Heart right ventricle (tissue), 16 donors: Measurements from ENCODE around the gene POMT2. TPM values are rescaled to one million over a fixed set of nuclear protein-coding genes. Genes with fewer than 3 reads are reported as not detected.
"Not testable (repeated sequence)": the region's sequence is repeated elsewhere in the genome, so short reads cannot be mapped to it uniquely, and the experiment has no call there.

ENCODE experiments used
- ATAC-seq, 8 donors: fragments of 200-7000 bp; cut with Tn5 transposase; one replicate each; pipeline ENCODE4 v1.9.1; 2020; ENCODE audit warnings: mild to moderate bottlenecking in 8 of 8, moderate library complexity in 8 of 8, moderate number of reproducible peaks in 1 of 8
- DNase-seq, 2 donors: peaks; one replicate each; pipeline ENCODE4 v3.0.0-alpha.2; 2020
- H3K27ac ChIP-seq, 10 donors: fragments of 200-600 bp; sonication (generic) in 2 of 10; one replicate each; pipeline versions ENCODE4 v1.5.0 to v1.8.0; 2020 to 2022; ENCODE audit warnings: mild to moderate bottlenecking in 3 of 10
- H3K27me3 ChIP-seq, 7 donors: fragments of 200-600 bp; one replicate each; pipeline ENCODE4 v1.8.0; 2021 to 2022; ENCODE audit warnings: mild to moderate bottlenecking in 2 of 7
- H3K36me3 ChIP-seq, 9 donors: fragments of 200-600 bp; sonication (generic) in 1 of 9; one replicate each; pipeline versions ENCODE4 v1.5.0 to v1.8.0; 2020 to 2022; ENCODE audit warnings: mild to moderate bottlenecking in 2 of 9
- H3K4me1 ChIP-seq, 9 donors: fragments of 200-600 bp; sonication (generic) in 1 of 9; one replicate each; pipeline versions ENCODE4 v1.5.0 to v1.8.0; 2020 to 2022; ENCODE audit warnings: mild to moderate bottlenecking in 4 of 9
- H3K4me3 ChIP-seq, 10 donors: fragments of 200-600 bp; sonication (generic) in 2 of 10; one replicate each; pipeline versions ENCODE4 v1.5.0 to v1.8.0; 2020 to 2022; ENCODE audit warnings: mild to moderate bottlenecking in 7 of 10, moderate library complexity in 2 of 10
- H3K9me3 ChIP-seq, 11 donors: fragments of 200-600 bp in 10 of 11; sonication (generic) in 2 of 11; one replicate each; pipeline versions ENCODE4 v1.5.0 to v1.8.0; 2013 to 2022; ENCODE audit warnings: mild to moderate bottlenecking in 2 of 11, control low read depth in 1 of 11, moderate library complexity in 1 of 11
- CTCF ChIP-seq, 9 donors: fragments of 200-600 bp; sonication (generic) in 2 of 9; IDR thresholded peaks; one replicate each; pipeline versions ENCODE4 v1.5.0 to v1.8.0; 2021 to 2022; ENCODE audit warnings: antibody characterized with exemption in 9 of 9, mild to moderate bottlenecking in 5 of 9, moderate library complexity in 1 of 9
- WGBS, 2 donors: extraction: QIAGEN DNeasy Blood & Tissue Kit; methylation state at CpG; one replicate each; pipeline ENCODE4 v1.1.7; 2013; ENCODE audit warnings: inconsistent platforms in 1 of 2; 5-methylcytosine and 5-hydroxymethylcytosine counted together
- intact Hi-C, 10 donors: fragments of 100-400 bp; cut with DNase I; formaldehyde crosslinking; loops; one replicate each; pipeline versions ENCODE4 v1.11.1 to v1.14.2; 2022
- polyA plus RNA-seq, 2 donors: library from polyadenylated mRNA; stranded (reverse); fragments of 200-250 nt; gene quantifications; one replicate each; pipeline ENCODE4 v1.2.3, GENCODE V29; 2013
- total RNA-seq, 10 donors: library from RNA; stranded (reverse); fragmentation: NEBNext Ultra II Directional in 3 of 10; extraction: Animal tissue kit (Norgen Biotek cat#: 25700) in 3 of 10; gene quantifications; one replicate each; pipeline versions ENCODE4 v1.2.1 to v1.2.4, GENCODE V29; 2021 to 2023
- donor health status: Arrhythmogenic right ventricular cardiomyopathy.
- donor health status: ischemic (EF 13 %, LVEDD 7.1; RV severe dilation, severe dysfunction).
- donor health status: healthy with polysubstance abuse.
- donor health status: DM: no; HTN: yes; CAD: no.
- donor health status: DM: no; HTN: no; CAD: no.
- donor health status: ischemic (EF 25% LVEDD 6.9; RV normal size, moderate dysfunction).
- donor health status: ischemic (EF 25% LVEDD 5.7; RV mildly dilated, moderate dysfunction).
- donor health status: healthy.
- donor health status: DM: yes; HTN: yes; CAD: no.
- donor health status: Ischemic cardiomyopathy.
- donor health status: ischemic (EF 35%, LVEDD 5.7; RV mildly dilated, moderate dysfunction).
- donor health status: nonischemic (EF 11% LVEDD 7.7; RV severe dilation, severe dysfunction).
- donor health status: DM: yes; HTN: yes; CAD: no.
- donor health status: PGD.
- donor health status: ischemic (EF 29% LVEDD 5.4; RV normal size, mild dysfunction).
- donor health status: nonischemic (EF 23%, LVEDD 6.1; RV moderate dilation, normal function).

Gene POMT2
- total and polyA plus RNA-seq, 12 donors: 10.5 to 23.4 (median 16.9) TPM

GRCh38 chr14:77284066-77284465 lies 36.6 kb downstream of the POMT2 start:
- H3K27ac ChIP-seq: no peak overlapping the region
- no peaks in the 10 kb centered on the region for H3K9me3 ChIP-seq
- ATAC-seq (no peak), DNase-seq (no peak)
- H3K4me1 ChIP-seq: no peaks in the 10 kb centered on the region
- no peak for TF ChIP-seq CTCF (IDR thresholded peaks at IDR 0.05)
- peaks cover 0 to 98% (median 34%) of the 10 kb centered on the region in 9 donors for H3K36me3 ChIP-seq
- intact Hi-C loops: no loop called here
- no peaks in the 10 kb centered on the region for H3K27me3 ChIP-seq
- 88 to 92% methylated on average over 4 of the region's 4 CpGs for WGBS, 2 donors
- H3K4me3 ChIP-seq: no peak overlapping the region

- WGBS, 2 donors: 91 to 93% methylated on average over 6 of the region's 6 CpGs
- Histone ChIP-seq H3K9me3 (no peaks in the 10 kb centered on the region), H3K36me3 (peaks cover 0 to 98% (median 30%) of the 10 kb centered on the region in 9 donors), H3K27me3 (no peaks in the 10 kb centered on the region), H3K4me3 (no peak overlapping the region), H3K27ac (no peak overlapping the region), H3K4me1 (no peaks in the 10 kb centered on the region)
- intact Hi-C loops: no loop called here
- no peak for DNase-seq
- ATAC-seq: no peak
- TF ChIP-seq CTCF (IDR thresholded peaks at IDR 0.05): no peak
Observed at GRCh38 chr14:77281852-77282410, 38.8 kb downstream of the POMT2 start.

- WGBS, 2 donors: 98 to 99% methylated on average over 4 of the region's 4 CpGs
- DNase-seq, ATAC-seq, H3K27me3 ChIP-seq, H3K9me3 ChIP-seq, H3K4me3 ChIP-seq, intact Hi-C loops, H3K27ac ChIP-seq, H3K4me1 ChIP-seq: not testable (repeated sequence)
- H3K36me3 ChIP-seq: peaks cover 0 to 98% (median 30%) of the 10 kb centered on the region in 9 donors
Observed at GRCh38 chr14:77280921-77281320, 39.8 kb downstream of the POMT2 start.

- Histone ChIP-seq H3K4me3 (no peak overlapping the region), H3K27ac (no peak overlapping the region), H3K4me1 (no peaks in the 10 kb centered on the region), H3K36me3 (peaks cover 0 to 86% (median 18%) of the 10 kb centered on the region in 9 donors), H3K27me3 (no peaks in the 10 kb centered on the region), H3K9me3 (no peaks in the 10 kb centered on the region)
- WGBS, 2 donors: 92 to 97% methylated on average over 13 of the region's 13 CpGs
- DNase-seq: no peak
- no peak for TF ChIP-seq CTCF (IDR thresholded peaks at IDR 0.05)
- intact Hi-C loops: no loop called here
- ATAC-seq: no peak
Observed at GRCh38 chr14:77279719-77280118, 41.0 kb downstream of the POMT2 start.

GRCh38 chr14:77278461-77279230 lies 42.0 kb downstream of the POMT2 start:
- peaks cover 0 to 3% (median 0%) of the 10 kb centered on the region in 11 donors for H3K9me3 ChIP-seq
- DNase-seq (no peak), ATAC-seq (no peak)
- no peak overlapping the region for H3K4me3 ChIP-seq
- peaks cover 0 to 75% (median 10%) of the 10 kb centered on the region in 9 donors for H3K36me3 ChIP-seq
- TF ChIP-seq CTCF (IDR thresholded peaks at IDR 0.05): no peak
- H3K27me3 ChIP-seq: no peaks in the 10 kb centered on the region
- H3K27ac ChIP-seq: no peak overlapping the region
- no peaks in the 10 kb centered on the region for H3K4me1 ChIP-seq
- 95% methylated on average over 14 of the region's 14 CpGs for WGBS, 2 donors
- intact Hi-C loops: no loop called here
